Thyroid gland (tissue), 4 donors: ENCODE results near the gene EXD3. TPM values are rescaled to one million over a fixed set of nuclear protein-coding genes. Genes with fewer than 3 reads are reported as not detected.

Experiments
- DNase-seq, 2 donors: peaks; one replicate each; pipeline ENCODE4 v3.0.0-alpha.2; 2019
- H3K27ac ChIP-seq, 3 donors: fragments of 200-600 bp; sonication (generic); 1 replicate in 2 of 3; 2 replicates in 1 of 3; pipeline ENCODE4 v1.5.1; 2016 to 2019; ENCODE audit warnings: mild to moderate bottlenecking in 1 of 3, moderate library complexity in 1 of 3
- H3K27me3 ChIP-seq: fragments of 200-600 bp; sonication (generic); one replicate; pipeline ENCODE4 v1.5.1; 2019
- H3K36me3 ChIP-seq, 2 donors: fragments of 200-600 bp; sonication (generic); one replicate each; pipeline ENCODE4 v1.5.1; 2016 to 2019
- H3K4me1 ChIP-seq, 2 donors: fragments of 200-600 bp; sonication (generic); one replicate each; pipeline ENCODE4 v1.5.1; 2017 to 2019
- H3K4me3 ChIP-seq, 3 donors: fragments of 200-600 bp; sonication (generic); replicated peaks in 1 of 3; 1 replicate in 2 of 3; 2 replicates in 1 of 3; pipeline ENCODE4 v1.5.1; 2016; ENCODE audit warnings: mild to moderate bottlenecking in 1 of 3
- H3K9me3 ChIP-seq: fragments of 200-600 bp; sonication (generic); one replicate; pipeline ENCODE4 v1.5.1; 2017
- CTCF ChIP-seq, 6 experiments: fragments of 200-600 bp in 3 of 6; fragments of 450-650 bp in 3 of 6; sonication (generic) in 3 of 6; IDR thresholded peaks; one replicate each; pipeline ENCODE4 v1.5.1; 2016 to 2019; ENCODE audit warnings: antibody characterized with exemption in 6 of 6, mild to moderate bottlenecking in 2 of 6, inconsistent platforms in 1 of 6, moderate library complexity in 1 of 6
- POLR2A ChIP-seq, 2 donors: fragments of 450-650 bp; IDR thresholded peaks; one replicate each; pipeline ENCODE4 v1.6.1; 2017; ENCODE audit warnings: antibody characterized with exemption in 2 of 2, mild to moderate bottlenecking in 2 of 2, moderate library complexity in 1 of 2
- WGBS, 2 donors: methylation state at CpG; one replicate each; pipeline ENCODE4 v1.1.5; 2017; 5-methylcytosine and 5-hydroxymethylcytosine counted together
- intact Hi-C: fragments of 100-400 bp; cut with DNase I; formaldehyde crosslinking; loops from one replicate; pipeline ENCODE4 v1.15.1; 2023
- total RNA-seq, 4 donors: library from RNA; depleted of rRNA; stranded (reverse); fragments of >200 nt; gene quantifications; one replicate each; pipeline ENCODE4 v1.2.3, GENCODE V29; 2016

EXD3 gene
- total RNA-seq, 4 donors from 2014 or later, result 13.0 to 32.0 (median 26.6) TPM

GRCh38 chr9:137295238-137295811 lies 127.6 kb downstream of the EXD3 start:
- DNase-seq, result peak in 1 of 2 donors; percentile 22
- H3K27ac ChIP-seq, result no peak overlapping the region
- no peaks in the 10 kb centered on the region for H3K27me3 ChIP-seq
- H3K4me1 ChIP-seq, result peaks cover 11 to 27% of the 10 kb centered on the region in 2 donors
- no peaks in the 10 kb centered on the region for H3K9me3 ChIP-seq
- intact Hi-C loops, result loop anchor here (5.0 kb wide), 1 partner anchor 112 kb away; no protein-coding TSS in a partner anchor
- H3K4me3 ChIP-seq, result peak overlapping the region in 1 of 3 donors; percentile 26
- TF ChIP-seq CTCF (IDR thresholded peaks at IDR 0.05) (peak in 4 of 6 experiments; percentile 17 to 97 (median 85)), POLR2A (IDR thresholded peaks at IDR 0.05) (no peak)
- WGBS, 2 donors, result no CpG with 5 or more reads among the region's 76 CpGs
- no peaks in the 10 kb centered on the region for H3K36me3 ChIP-seq

DNA sequence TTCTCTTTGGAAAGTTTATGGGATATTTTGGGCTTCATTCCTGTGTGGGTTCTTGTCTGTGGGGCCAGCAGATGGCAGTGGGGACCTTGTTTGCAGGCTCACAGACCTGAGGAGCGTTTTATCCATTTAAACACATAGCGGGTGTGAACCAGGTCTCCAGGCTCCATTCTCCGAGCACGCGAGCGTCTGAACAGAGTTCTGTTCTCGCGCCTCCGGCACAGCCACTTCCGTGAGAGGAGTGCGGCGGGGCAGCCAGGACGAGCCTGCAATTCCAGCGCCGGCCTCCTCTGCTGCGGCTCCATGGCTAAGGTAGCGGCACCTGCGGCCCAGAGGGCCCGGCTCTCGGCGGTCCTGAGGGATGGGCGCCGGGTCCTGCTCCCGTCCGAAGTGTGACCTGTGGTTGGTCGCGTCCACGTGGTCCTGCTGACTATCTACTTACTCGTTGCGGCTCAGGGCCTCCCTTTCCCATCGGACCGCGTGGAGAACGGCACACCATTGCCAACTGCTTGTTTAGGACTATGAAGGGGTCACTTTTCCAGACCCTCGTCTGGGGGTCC lies 128.2 kb downstream of the EXD3 start:
- TF ChIP-seq CTCF (IDR thresholded peaks at IDR 0.05) (peak in 3 of 6 experiments; percentile 2 to 21 (median 20)), POLR2A (IDR thresholded peaks at IDR 0.05) (no peak)
- WGBS, 2 donors, result 9 to 20% methylated on average over 9 to 23 of the region's 35 CpGs
- H3K4me1 ChIP-seq, result peaks cover 5 to 22% of the 10 kb centered on the region in 2 donors
- H3K4me3 ChIP-seq, result peak overlapping the region in 1 of 3 donors; percentile 26
- no peak overlapping the region for H3K27ac ChIP-seq
- peak; percentile 37 to 41 for DNase-seq
- no peaks in the 10 kb centered on the region for H3K36me3 ChIP-seq
- intact Hi-C loops, result loop anchor here (5.0 kb wide), 1 partner anchor 113 kb away; no protein-coding TSS in a partner anchor
- H3K27me3 ChIP-seq, result no peaks in the 10 kb centered on the region
- no peaks in the 10 kb centered on the region for H3K9me3 ChIP-seq

DNA sequence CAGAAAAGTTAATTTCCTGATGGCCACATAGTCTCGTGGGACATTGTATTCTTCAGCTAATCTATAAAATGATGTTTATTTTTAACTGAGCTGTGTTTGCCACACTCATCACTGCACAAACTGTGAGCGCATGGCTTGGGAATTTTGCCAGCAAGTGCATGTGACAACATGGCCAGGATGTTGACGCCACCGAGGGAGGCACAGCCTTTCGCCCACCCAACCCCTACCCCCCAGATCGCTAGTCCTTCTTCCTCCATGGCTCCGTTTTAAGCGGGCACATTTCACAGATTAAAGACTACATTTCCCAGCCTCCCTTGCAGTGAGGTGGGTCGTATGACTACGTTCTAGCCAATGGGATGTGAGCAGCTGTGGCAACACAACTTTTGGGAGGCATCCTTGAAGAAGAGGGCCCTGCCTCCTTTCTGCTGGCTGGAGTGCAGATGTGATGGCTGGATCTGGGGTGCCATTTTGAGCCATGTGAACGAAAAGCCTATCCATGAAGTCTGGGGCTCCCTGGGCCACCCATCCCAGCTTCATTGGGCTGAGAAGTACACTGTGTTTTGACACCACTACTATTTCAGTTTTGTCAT lies 128.8 kb downstream of the EXD3 start:
- intact Hi-C loops, result no loop called here
- Histone ChIP-seq H3K36me3 (no peaks in the 10 kb centered on the region), H3K4me3 (no peak overlapping the region), H3K27ac (no peak overlapping the region), H3K9me3 (no peaks in the 10 kb centered on the region), H3K27me3 (no peaks in the 10 kb centered on the region), H3K4me1 (peaks cover 1 to 22% of the 10 kb centered on the region in 2 donors)
- TF ChIP-seq CTCF (IDR thresholded peaks at IDR 0.05) (no peak), POLR2A (IDR thresholded peaks at IDR 0.05) (no peak)
- 58 to 64% methylated on average over 11 of the region's 11 CpGs for WGBS, 2 donors
- DNase-seq, result no peak

GRCh38 chr9:137293482-137294090 lies 129.4 kb downstream of the EXD3 start:
- Histone ChIP-seq H3K9me3 (no peaks in the 10 kb centered on the region), H3K27me3 (no peaks in the 10 kb centered on the region), H3K4me3 (no peak overlapping the region), H3K36me3 (no peaks in the 10 kb centered on the region), H3K4me1 (peaks cover 0 to 22% of the 10 kb centered on the region in 2 donors), H3K27ac (no peak overlapping the region)
- WGBS, 2 donors, result 78 to 82% methylated on average over 29 of the region's 29 CpGs
- intact Hi-C loops, result no loop called here
- TF ChIP-seq CTCF (IDR thresholded peaks at IDR 0.05), result no peak
- no peak for TF ChIP-seq POLR2A (IDR thresholded peaks at IDR 0.05)
- no peak for DNase-seq
